Measurements from ENCODE around the gene GLP2R.

GLP2R gene

GRCh38 chr17:9878356-9878755, 52.6 kb downstream of the GLP2R start:
- Histone ChIP-seq H3K4me1 (ENCODE audit: control insufficient read depth in 2 of 2, insufficient read depth in 1 of 2, low read depth in 1 of 2, low read length in 2 of 2) (no peaks in the 10 kb centered on the region), H3K18ac (ENCODE audit: low read length) (no peak overlapping the region), H3K27me3 (ENCODE audit: control insufficient read depth in 3 of 3, insufficient read depth in 3 of 3, low read depth in 1 of 3, low read length in 3 of 3) (no peaks in the 10 kb centered on the region), H2BK120ac (ENCODE audit: low read depth, low read length) (no peak overlapping the region), H4K8ac (ENCODE audit: low read depth, low read length) (no peak overlapping the region), H3K36me3 (replicated peaks in 1 of 2; ENCODE audit: control insufficient read depth in 2 of 2, insufficient read depth in 2 of 2, low read length in 2 of 2) (no peaks in the 10 kb centered on the region), H3K9me3 (replicated peaks in 1 of 2; ENCODE audit: control insufficient read depth in 2 of 2, insufficient read depth in 1 of 2, low read depth in 1 of 2, low read length in 2 of 2) (peaks cover 3% of the 10 kb centered on the region in 2 donors), H3K4ac (ENCODE audit: low read length) (no peak overlapping the region), H3K9ac (ENCODE audit: low read depth, low read length, poor library complexity) (no peak overlapping the region), H3K14ac (ENCODE audit: low read length) (no peak overlapping the region), H2BK15ac (ENCODE audit: low read length) (no peak overlapping the region), H3K4me3 (ENCODE audit: low read length in 2 of 2) (no peak overlapping the region), H2BK5ac (ENCODE audit: low read length) (no peak overlapping the region), H2AFZ (ENCODE audit: low read length) (no peak overlapping the region), H2BK12ac (ENCODE audit: low read length) (no peak overlapping the region), H3K27ac (replicated peaks; ENCODE audit: low read length) (no peak overlapping the region), H3K23ac (ENCODE audit: low read depth, low read length, poor library complexity) (no peak overlapping the region), H3K79me1 (ENCODE audit: low read depth, low read length) (no peaks in the 10 kb centered on the region), H4K91ac (ENCODE audit: low read depth, low read length, poor library complexity) (no peak overlapping the region), H3K4me2 (ENCODE audit: insufficient read depth, low read length, poor library complexity, severe bottlenecking) (no peak overlapping the region), H2AK5ac (ENCODE audit: low read depth, low read length) (no peak overlapping the region)
- WGBS, 2 donors (ENCODE audit: extremely low coverage in 2 of 2, insufficient read length in 2 of 2, insufficient replicate concordance in 1 of 2) = no CpG with 5 or more reads among the region's 3 CpGs
- DNase-seq (ENCODE audit: low spot score) = no peak

GRCh38 chr17:9878786-9879525, 53.2 kb downstream of the GLP2R start:
- Histone ChIP-seq H3K27ac (replicated peaks; ENCODE audit: low read length) (no peak overlapping the region), H3K79me1 (ENCODE audit: low read depth, low read length) (no peaks in the 10 kb centered on the region), H3K18ac (ENCODE audit: low read length) (no peak overlapping the region), H3K36me3 (replicated peaks in 1 of 2; ENCODE audit: control insufficient read depth in 2 of 2, insufficient read depth in 2 of 2, low read length in 2 of 2) (no peaks in the 10 kb centered on the region), H2BK120ac (ENCODE audit: low read depth, low read length) (no peak overlapping the region), H3K4me2 (ENCODE audit: insufficient read depth, low read length, poor library complexity, severe bottlenecking) (no peak overlapping the region), H2BK5ac (ENCODE audit: low read length) (no peak overlapping the region), H3K14ac (ENCODE audit: low read length) (no peak overlapping the region), H4K8ac (ENCODE audit: low read depth, low read length) (no peak overlapping the region), H2AFZ (ENCODE audit: low read length) (no peak overlapping the region), H3K27me3 (ENCODE audit: control insufficient read depth in 3 of 3, insufficient read depth in 3 of 3, low read depth in 1 of 3, low read length in 3 of 3) (no peaks in the 10 kb centered on the region), H3K4me1 (ENCODE audit: control insufficient read depth in 2 of 2, insufficient read depth in 1 of 2, low read depth in 1 of 2, low read length in 2 of 2) (no peaks in the 10 kb centered on the region), H3K4ac (ENCODE audit: low read length) (no peak overlapping the region), H3K4me3 (ENCODE audit: low read length in 2 of 2) (no peak overlapping the region), H4K91ac (ENCODE audit: low read depth, low read length, poor library complexity) (no peak overlapping the region), H2BK12ac (ENCODE audit: low read length) (no peak overlapping the region), H3K9me3 (replicated peaks in 1 of 2; ENCODE audit: control insufficient read depth in 2 of 2, insufficient read depth in 1 of 2, low read depth in 1 of 2, low read length in 2 of 2) (peaks cover 3 to 6% of the 10 kb centered on the region in 2 donors), H3K9ac (ENCODE audit: low read depth, low read length, poor library complexity) (no peak overlapping the region), H2AK5ac (ENCODE audit: low read depth, low read length) (no peak overlapping the region), H2BK15ac (ENCODE audit: low read length) (no peak overlapping the region), H3K23ac (ENCODE audit: low read depth, low read length, poor library complexity) (no peak overlapping the region)
- WGBS, 2 donors (ENCODE audit: extremely low coverage in 2 of 2, insufficient read length in 2 of 2, insufficient replicate concordance in 1 of 2) = no CpG with 5 or more reads among the region's 8 CpGs
- no peak for DNase-seq (ENCODE audit: low spot score)

GRCh38 chr17:9880582-9880999, 54.9 kb downstream of the GLP2R start:
- Histone ChIP-seq H2BK120ac (ENCODE audit: low read depth, low read length) (no peak overlapping the region), H2BK5ac (ENCODE audit: low read length) (no peak overlapping the region), H3K23ac (ENCODE audit: low read depth, low read length, poor library complexity) (no peak overlapping the region), H3K79me1 (ENCODE audit: low read depth, low read length) (no peaks in the 10 kb centered on the region), H3K18ac (ENCODE audit: low read length) (no peak overlapping the region), H4K8ac (ENCODE audit: low read depth, low read length) (no peak overlapping the region), H3K36me3 (replicated peaks in 1 of 2; ENCODE audit: control insufficient read depth in 2 of 2, insufficient read depth in 2 of 2, low read length in 2 of 2) (no peaks in the 10 kb centered on the region), H3K4me2 (ENCODE audit: insufficient read depth, low read length, poor library complexity, severe bottlenecking) (no peak overlapping the region), H3K14ac (ENCODE audit: low read length) (no peak overlapping the region), H3K27me3 (ENCODE audit: control insufficient read depth in 3 of 3, insufficient read depth in 3 of 3, low read depth in 1 of 3, low read length in 3 of 3) (no peaks in the 10 kb centered on the region), H3K4me3 (ENCODE audit: low read length in 2 of 2) (no peak overlapping the region), H3K9ac (ENCODE audit: low read depth, low read length, poor library complexity) (no peak overlapping the region), H4K91ac (ENCODE audit: low read depth, low read length, poor library complexity) (no peak overlapping the region), H2BK12ac (ENCODE audit: low read length) (no peak overlapping the region), H3K4ac (ENCODE audit: low read length) (no peak overlapping the region), H2BK15ac (ENCODE audit: low read length) (no peak overlapping the region), H3K4me1 (ENCODE audit: control insufficient read depth in 2 of 2, insufficient read depth in 1 of 2, low read depth in 1 of 2, low read length in 2 of 2) (no peaks in the 10 kb centered on the region), H2AFZ (ENCODE audit: low read length) (no peak overlapping the region), H3K9me3 (replicated peaks in 1 of 2; ENCODE audit: control insufficient read depth in 2 of 2, insufficient read depth in 1 of 2, low read depth in 1 of 2, low read length in 2 of 2) (peaks cover 6% of the 10 kb centered on the region in 2 donors), H3K27ac (replicated peaks; ENCODE audit: low read length) (no peak overlapping the region), H2AK5ac (ENCODE audit: low read depth, low read length) (no peak overlapping the region)
- WGBS, 2 donors (ENCODE audit: extremely low coverage in 2 of 2, insufficient read length in 2 of 2, insufficient replicate concordance in 1 of 2) = no CpG with 5 or more reads among the region's 3 CpGs
- DNase-seq (ENCODE audit: low spot score) = no peak

- H2BK12ac ChIP-seq (ENCODE audit: low read length) = no peak overlapping the region
- H2BK15ac ChIP-seq (ENCODE audit: low read length) = no peak overlapping the region
- no peak overlapping the region for H3K4ac ChIP-seq (ENCODE audit: low read length)
- H3K9ac ChIP-seq (ENCODE audit: low read depth, low read length, poor library complexity) = no peak overlapping the region
- H3K4me1 ChIP-seq (ENCODE audit: control insufficient read depth in 2 of 2, insufficient read depth in 1 of 2, low read depth in 1 of 2, low read length in 2 of 2) = no peaks in the 10 kb centered on the region
- H3K4me3 ChIP-seq (ENCODE audit: low read length in 2 of 2) = no peak overlapping the region
- H3K14ac ChIP-seq (ENCODE audit: low read length) = no peak overlapping the region
- H3K4me2 ChIP-seq (ENCODE audit: insufficient read depth, low read length, poor library complexity, severe bottlenecking) = no peak overlapping the region
- DNase-seq (ENCODE audit: low spot score) = no peak
- no peak overlapping the region for H3K27ac ChIP-seq (replicated peaks; ENCODE audit: low read length)
- no peaks in the 10 kb centered on the region for H3K79me1 ChIP-seq (ENCODE audit: low read depth, low read length)
- no peak overlapping the region for H2AFZ ChIP-seq (ENCODE audit: low read length)
- H3K9me3 ChIP-seq (replicated peaks in 1 of 2; ENCODE audit: control insufficient read depth in 2 of 2, insufficient read depth in 1 of 2, low read depth in 1 of 2, low read length in 2 of 2) = peaks cover 6 to 9% of the 10 kb centered on the region in 2 donors
- H4K91ac ChIP-seq (ENCODE audit: low read depth, low read length, poor library complexity) = no peak overlapping the region
- H3K23ac ChIP-seq (ENCODE audit: low read depth, low read length, poor library complexity) = no peak overlapping the region
- H2BK120ac ChIP-seq (ENCODE audit: low read depth, low read length) = no peak overlapping the region
- H4K8ac ChIP-seq (ENCODE audit: low read depth, low read length) = no peak overlapping the region
- H3K36me3 ChIP-seq (replicated peaks in 1 of 2; ENCODE audit: control insufficient read depth in 2 of 2, insufficient read depth in 2 of 2, low read length in 2 of 2) = no peaks in the 10 kb centered on the region
- no peak overlapping the region for H2AK5ac ChIP-seq (ENCODE audit: low read depth, low read length)
- H2BK5ac ChIP-seq (ENCODE audit: low read length) = no peak overlapping the region
- no peaks in the 10 kb centered on the region for H3K27me3 ChIP-seq (ENCODE audit: control insufficient read depth in 3 of 3, insufficient read depth in 3 of 3, low read depth in 1 of 3, low read length in 3 of 3)
- no peak overlapping the region for H3K18ac ChIP-seq (ENCODE audit: low read length)
Measured at GRCh38 chr17:9883451-9883850, 57.7 kb downstream of the GLP2R start.
